RWPE1 (cell line): Measurements from ENCODE around the gene SUPT5H.

Source experiments
- CTCF ChIA-PET: fragments of 350-600 bp; sonication (Branson Sonifier 250); formaldehyde crosslinking; extraction: SDS; loops from one replicate; lab custom pipeline; 2021; lab: Yijun Ruan, JAX
- POLR2A ChIA-PET: fragments of 400-600 bp; formaldehyde crosslinking; extraction: SDS; loops from one replicate; lab custom pipeline; 2020; ENCODE audit warnings: antibody characterized with exemption; ENCODE audit not compliant: low non-redundant PET; lab: Yijun Ruan, JAX
- DNase-seq: peaks from one replicate; pipeline ENCODE4 v3.0.0; 2012; ENCODE audit warnings: low spot score
- H3K27ac ChIP-seq: fragments of 450-650 bp; 2 replicates; pipeline ENCODE4 v1.5.1; 2017
- TF ChIP-seq, protein P1 (sequence below): fragments of 450-650 bp; conservative IDR thresholded peaks from 2 replicates; pipeline ENCODE4 v1.5.1; 2017; ENCODE audit warnings: low read depth, mild to moderate bottlenecking

SUPT5H gene

DNA sequence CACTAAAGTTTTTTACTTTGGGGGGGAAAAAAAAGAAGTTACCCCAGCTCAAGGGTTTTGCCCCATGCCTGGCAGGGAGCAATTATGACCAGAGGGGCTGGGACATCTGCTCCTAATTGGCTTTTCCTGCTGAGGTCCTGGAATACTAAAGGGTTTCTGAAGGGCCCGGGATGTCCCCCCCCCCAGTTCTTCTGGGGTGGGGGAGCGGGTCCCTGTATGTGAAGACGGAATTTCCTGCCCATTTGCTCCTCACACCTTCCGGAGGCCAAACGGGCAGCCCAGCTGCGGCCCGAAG is 52.3 kb downstream of the SUPT5H start:
- CTCF ChIA-PET: interaction anchor here (0.6 to 2.2 kb wide), 4 partner anchors 17 to 42 kb away, joined by 3 to 11 read pairs (median 5); partner anchors contain the start of genes EID2 and SELENOV
- TF ChIP-seq, protein P1, sequence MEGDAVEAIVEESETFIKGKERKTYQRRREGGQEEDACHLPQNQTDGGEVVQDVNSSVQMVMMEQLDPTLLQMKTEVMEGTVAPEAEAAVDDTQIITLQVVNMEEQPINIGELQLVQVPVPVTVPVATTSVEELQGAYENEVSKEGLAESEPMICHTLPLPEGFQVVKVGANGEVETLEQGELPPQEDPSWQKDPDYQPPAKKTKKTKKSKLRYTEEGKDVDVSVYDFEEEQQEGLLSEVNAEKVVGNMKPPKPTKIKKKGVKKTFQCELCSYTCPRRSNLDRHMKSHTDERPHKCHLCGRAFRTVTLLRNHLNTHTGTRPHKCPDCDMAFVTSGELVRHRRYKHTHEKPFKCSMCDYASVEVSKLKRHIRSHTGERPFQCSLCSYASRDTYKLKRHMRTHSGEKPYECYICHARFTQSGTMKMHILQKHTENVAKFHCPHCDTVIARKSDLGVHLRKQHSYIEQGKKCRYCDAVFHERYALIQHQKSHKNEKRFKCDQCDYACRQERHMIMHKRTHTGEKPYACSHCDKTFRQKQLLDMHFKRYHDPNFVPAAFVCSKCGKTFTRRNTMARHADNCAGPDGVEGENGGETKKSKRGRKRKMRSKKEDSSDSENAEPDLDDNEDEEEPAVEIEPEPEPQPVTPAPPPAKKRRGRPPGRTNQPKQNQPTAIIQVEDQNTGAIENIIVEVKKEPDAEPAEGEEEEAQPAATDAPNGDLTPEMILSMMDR: no peak
- POLR2A ChIA-PET: interaction anchor here (0.7 kb wide), 1 partner anchor 62 kb away, joined by 3 read pairs; the partner anchor contains the start of gene RPS16
- H3K27ac ChIP-seq: no peak overlapping the region
- no peak for DNase-seq

DNA sequence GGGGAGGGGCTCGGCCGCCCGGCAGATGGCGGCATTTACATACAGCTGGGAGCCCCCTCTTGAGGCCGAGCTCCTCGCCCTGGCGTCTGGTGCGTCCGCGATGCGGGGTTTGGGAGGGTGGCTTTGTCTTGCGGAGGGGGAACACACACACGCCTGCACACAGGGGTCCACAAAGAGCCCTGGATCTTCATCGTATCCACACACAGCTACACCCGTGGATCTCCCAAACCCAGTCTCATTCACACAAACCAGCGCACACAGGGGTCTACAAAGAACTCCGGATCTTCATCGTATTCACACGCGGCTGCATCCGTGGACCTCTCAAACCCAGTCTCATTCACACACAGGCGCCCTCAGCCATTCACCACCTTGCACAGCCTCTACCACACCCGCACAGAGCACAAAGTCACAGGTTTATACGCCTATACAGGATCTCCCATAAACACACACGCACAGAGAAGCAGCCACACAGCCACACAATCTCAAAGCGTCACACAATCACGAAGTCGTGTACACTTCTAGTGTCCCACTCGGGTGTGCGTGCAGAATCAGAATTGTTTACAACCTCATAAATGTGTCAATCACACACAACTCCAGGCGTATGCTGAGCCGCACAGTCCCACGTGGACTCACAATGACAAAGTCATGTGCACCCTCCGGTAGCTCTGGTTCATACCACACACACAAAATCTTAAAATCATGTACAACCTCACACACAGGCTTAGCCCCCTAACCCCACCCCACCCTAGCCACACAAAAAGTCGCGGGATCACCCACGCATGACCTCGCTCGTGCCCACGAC is 52.8 kb downstream of the SUPT5H start:
- no peak overlapping the region for H3K27ac ChIP-seq
- ChIA-PET POLR2A (interaction anchor here (0.7 kb wide), 1 partner anchor 62 kb away, joined by 3 read pairs; the partner anchor contains the start of gene RPS16), CTCF (interaction anchor here (0.6 to 2.2 kb wide), 8 partner anchors 17 to 560 kb away, joined by 3 to 11 read pairs (median 5); partner anchors contain the start of genes EID2, EID2B and SELENOV)
- TF ChIP-seq, protein P1: peak; percentile 36; the same call in 1 of the 2 replicates
- no peak for DNase-seq

DNA sequence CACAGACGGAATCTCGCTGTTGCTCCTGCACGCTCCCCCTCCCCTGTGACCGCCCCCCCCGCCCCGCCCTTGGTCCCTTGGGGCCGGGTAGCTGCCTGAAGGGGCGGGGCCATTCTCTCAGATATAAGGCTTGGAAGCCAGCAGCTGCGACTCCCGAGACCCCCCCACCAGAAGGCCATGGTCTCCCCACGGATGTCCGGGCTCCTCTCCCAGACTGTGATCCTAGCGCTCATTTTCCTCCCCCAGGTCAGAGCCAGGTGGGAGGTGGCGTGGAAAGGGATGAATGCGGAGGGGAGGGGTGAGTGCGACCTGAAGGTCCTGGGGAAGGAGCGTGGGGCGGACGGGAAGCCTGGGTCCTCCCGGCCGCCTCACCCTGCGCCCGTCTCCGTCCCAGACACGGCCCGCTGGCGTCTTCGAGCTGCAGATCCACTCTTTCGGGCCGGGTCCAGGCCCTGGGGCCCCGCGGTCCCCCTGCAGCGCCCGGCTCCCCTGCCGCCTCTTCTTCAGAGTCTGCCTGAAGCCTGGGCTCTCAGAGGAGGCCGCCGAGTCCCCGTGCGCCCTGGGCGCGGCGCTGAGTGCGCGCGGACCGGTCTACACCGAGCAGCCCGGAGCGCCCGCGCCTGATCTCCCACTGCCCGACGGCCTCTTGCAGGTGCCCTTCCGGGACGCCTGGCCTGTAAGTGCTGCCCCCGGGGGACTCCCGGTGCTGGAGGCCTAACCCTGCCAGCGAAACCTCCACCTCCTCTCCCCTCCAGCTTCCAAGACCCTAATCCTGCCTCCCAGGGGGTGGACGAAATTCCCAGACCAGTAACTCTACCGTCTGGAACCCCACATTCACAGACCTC is 53.6 kb downstream of the SUPT5H start, which contains the start of gene DLL3:
Gene DLL3 (plus strand): TSS at position 150 of the 845 bp plus-strand sequence. CDS start 28 bp downstream, at position 178.
- H3K27ac ChIP-seq: no peak within 1 kb of the TSS

DNA sequence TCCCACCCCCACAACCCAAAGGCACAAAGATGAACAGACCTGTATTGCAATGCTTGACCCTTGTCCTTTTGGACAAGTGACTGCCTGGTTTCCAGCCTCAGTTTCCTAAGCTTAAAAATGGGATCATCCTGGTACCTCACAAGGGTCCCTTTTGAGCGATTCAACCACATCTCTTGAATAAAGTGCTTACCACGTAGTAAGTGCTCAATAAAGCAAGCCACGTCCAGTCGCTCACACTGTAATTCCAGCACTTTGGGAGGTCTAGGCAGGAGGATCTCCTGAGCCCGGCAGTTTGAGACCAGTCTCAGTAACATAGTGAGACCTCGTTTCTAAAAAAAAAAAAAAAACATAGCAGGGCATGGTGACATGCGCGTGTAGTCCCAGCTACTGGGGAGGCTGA is 54.5 kb downstream of the SUPT5H start:
- TF ChIP-seq, protein P1: no peak
- POLR2A ChIA-PET: no interaction called here
- H3K27ac ChIP-seq: no peak overlapping the region
- no peak for DNase-seq
- CTCF ChIA-PET: interaction anchor here (0.6 kb wide), 1 partner anchor 389 kb away, joined by 3 read pairs; no protein-coding TSS in a partner anchor

More for the DNA sequence above, 53.6 kb downstream of the SUPT5H start, which contains the start of gene DLL3:
- no peak for DNase-seq
- TF ChIP-seq, protein P1: no peak
- ChIA-PET POLR2A (no interaction called here), CTCF (interaction anchor here (0.6 to 2.2 kb wide), 3 partner anchors 16 to 559 kb away, joined by 5 to 11 read pairs (median 5); partner anchors contain the start of genes EID2B and SELENOV)

DNA sequence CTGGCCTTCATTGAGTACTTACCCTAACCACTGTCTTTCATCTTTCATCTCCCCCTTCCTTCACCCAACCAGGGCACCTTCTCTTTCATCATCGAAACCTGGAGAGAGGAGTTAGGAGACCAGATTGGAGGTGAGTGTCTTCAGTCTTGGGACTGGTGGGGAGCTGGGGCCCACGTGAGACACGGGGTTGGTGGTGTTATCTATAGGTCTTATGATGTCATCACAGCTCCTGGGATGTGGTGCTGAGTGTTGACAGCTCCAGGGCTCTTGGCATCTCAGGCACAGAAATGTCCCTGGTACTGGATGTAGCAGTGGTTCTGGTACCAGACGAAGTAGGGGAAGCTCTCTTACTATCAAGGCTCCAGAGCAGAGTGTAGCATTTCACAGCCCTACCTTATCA is 55.2 kb downstream of the SUPT5H start:
- no peak for DNase-seq
- no peak overlapping the region for H3K27ac ChIP-seq
- CTCF ChIA-PET: interaction anchor here (0.5 to 1.0 kb wide), 3 partner anchors 27 to 805 kb away, joined by 3 to 4 read pairs (median 3); no protein-coding TSS in a partner anchor
- POLR2A ChIA-PET: no interaction called here
- TF ChIP-seq, protein P1: no peak

DNA sequence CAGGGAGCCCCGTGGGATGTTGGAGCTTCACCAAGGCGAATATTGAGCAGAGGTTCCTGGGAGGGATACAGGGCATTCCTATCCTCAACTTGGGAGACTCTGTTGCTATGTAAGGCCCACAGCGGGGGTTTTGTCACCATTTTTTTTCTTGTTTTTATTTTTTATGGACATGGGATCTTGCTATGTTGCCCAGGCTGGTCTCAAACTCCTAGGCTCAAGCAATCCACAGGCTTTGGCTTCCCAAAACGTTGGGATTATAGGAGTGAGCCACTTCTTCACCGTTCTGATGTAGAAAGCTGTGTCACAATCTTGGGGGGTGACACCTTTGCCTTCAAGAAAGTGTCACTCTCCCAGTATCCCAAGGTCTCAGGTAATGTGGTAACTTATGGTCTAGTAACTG is 56.0 kb downstream of the SUPT5H start:
- no peak for DNase-seq
- ChIA-PET POLR2A (no interaction called here), CTCF (interaction anchor here (0.5 to 1.0 kb wide), 2 partner anchors 27 to 804 kb away, joined by 3 to 4 read pairs; no protein-coding TSS in a partner anchor)
- no peak overlapping the region for H3K27ac ChIP-seq
- TF ChIP-seq, protein P1: no peak
